ENCODE results near the gene IRF2BP1. TPM values are rescaled to one million over a fixed set of nuclear protein-coding genes. Genes with fewer than 3 reads are reported as not detected.
A peak's percentile ranks its signal among the peaks of the same experiment; 100 is the strongest.

IRF2BP1 gene
- total and polyA plus RNA-seq, 2 of the 13 experiments (the other 11 are each of a cell fraction or from before 2014, with no cell fraction given) = 4.3 to 14.3 TPM

DNA sequence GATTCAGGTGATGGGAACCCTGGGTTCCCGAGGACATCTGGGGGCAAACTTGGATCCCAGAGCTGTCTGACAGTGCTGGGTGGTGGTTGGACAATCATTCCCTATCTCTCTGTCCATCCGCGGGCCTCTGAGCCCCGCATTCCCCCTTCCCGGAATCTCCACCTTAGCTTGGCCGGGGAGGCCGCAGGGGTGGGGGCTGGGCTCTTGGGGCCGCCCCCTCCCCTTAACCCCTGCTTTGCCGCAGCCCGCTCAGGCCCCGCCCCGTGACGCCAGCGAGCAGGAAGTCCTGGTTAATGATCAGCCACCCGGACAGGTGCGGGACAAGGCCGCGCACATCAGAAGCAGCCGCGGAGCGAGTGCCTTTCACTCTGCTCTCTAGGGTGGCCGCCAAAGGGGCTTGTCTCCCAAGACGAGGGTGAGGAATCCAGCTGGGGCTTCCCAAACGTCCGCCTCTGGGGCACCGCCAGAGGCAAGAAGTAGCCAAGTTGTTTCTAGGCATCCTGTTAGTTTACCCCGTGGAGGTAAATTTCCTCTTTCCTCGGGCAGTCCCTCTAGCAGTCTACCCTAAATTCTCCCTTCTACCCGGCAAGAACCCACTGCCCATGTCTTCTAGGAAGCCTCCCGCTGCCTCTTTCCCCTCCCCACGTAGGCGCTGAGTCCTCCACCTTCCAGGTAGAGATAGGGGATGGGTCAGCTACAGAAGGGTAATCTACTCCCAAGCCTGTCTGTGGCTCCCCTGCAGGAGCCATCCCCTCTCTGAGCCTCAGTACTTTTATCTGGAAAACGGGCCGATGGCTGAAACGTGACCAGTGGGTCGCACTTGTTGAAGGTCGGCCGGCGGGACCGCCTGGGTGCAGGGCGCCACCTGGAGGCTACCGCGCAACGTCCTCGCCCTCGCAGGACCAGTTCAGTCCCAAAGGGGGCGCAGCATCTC lies 3.0 kb downstream of the IRF2BP1 start (continued):
- TF ChIP-seq, protein P1, sequence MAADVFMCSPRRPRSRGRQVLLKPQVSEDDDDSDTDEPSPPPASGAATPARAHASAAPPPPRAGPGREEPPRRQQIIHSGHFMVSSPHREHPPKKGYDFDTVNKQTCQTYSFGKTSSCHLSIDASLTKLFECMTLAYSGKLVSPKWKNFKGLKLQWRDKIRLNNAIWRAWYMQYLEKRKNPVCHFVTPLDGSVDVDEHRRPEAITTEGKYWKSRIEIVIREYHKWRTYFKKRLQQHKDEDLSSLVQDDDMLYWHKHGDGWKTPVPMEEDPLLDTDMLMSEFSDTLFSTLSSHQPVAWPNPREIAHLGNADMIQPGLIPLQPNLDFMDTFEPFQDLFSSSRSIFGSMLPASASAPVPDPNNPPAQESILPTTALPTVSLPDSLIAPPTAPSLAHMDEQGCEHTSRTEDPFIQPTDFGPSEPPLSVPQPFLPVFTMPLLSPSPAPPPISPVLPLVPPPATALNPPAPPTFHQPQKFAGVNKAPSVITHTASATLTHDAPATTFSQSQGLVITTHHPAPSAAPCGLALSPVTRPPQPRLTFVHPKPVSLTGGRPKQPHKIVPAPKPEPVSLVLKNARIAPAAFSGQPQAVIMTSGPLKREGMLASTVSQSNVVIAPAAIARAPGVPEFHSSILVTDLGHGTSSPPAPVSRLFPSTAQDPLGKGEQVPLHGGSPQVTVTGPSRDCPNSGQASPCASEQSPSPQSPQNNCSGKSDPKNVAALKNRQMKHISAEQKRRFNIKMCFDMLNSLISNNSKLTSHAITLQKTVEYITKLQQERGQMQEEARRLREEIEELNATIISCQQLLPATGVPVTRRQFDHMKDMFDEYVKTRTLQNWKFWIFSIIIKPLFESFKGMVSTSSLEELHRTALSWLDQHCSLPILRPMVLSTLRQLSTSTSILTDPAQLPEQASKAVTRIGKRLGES (CRISPR knock-in tag; IDR thresholded peaks at IDR 0.05; ENCODE audit: borderline replicate concordance) = 0 out of 2 replicates have a peak, but pooled peaks have one; percentile 18
- TF ChIP-seq ZNF205 (CRISPR knock-in tag; IDR thresholded peaks at IDR 0.05) = peak; percentile 71
- TF ChIP-seq SYNCRIP (IDR thresholded peaks at IDR 0.05; ENCODE audit: insufficient read depth, low read depth, low read length) = no peak
- TF ChIP-seq, protein P2, sequence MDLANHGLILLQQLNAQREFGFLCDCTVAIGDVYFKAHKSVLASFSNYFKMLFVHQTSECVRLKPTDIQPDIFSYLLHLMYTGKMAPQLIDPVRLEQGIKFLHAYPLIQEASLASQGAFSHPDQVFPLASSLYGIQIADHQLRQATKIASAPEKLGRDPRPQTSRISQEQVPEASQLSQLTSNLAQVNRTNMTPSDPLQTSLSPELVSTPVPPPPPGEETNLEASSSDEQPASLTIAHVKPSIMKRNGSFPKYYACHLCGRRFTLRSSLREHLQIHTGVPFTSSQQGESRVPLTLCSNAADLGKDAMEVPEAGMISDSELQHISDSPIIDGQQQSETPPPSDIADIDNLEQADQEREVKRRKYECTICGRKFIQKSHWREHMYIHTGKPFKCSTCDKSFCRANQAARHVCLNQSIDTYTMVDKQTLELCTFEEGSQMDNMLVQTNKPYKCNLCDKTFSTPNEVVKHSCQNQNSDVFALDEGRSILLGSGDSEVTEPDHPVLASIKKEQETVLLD (CRISPR knock-in tag; IDR thresholded peaks at IDR 0.05; ENCODE audit: low read depth) = peak; percentile 43; the same call in 1 of the 2 replicates
- peak; percentile 87 for TF ChIP-seq ZNF605 (CRISPR knock-in tag; IDR thresholded peaks at IDR 0.05)
- TF ChIP-seq ZNF598 (CRISPR knock-in tag; IDR thresholded peaks at IDR 0.05; ENCODE audit: borderline replicate concordance) = peak; percentile 86
- TF ChIP-seq SAP130 (CRISPR knock-in tag; IDR thresholded peaks at IDR 0.05; ENCODE audit: low read depth) = peak; percentile 86
- TF ChIP-seq, protein P3, sequence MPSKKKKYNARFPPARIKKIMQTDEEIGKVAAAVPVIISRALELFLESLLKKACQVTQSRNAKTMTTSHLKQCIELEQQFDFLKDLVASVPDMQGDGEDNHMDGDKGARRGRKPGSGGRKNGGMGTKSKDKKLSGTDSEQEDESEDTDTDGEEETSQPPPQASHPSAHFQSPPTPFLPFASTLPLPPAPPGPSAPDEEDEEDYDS (CRISPR knock-in tag; IDR thresholded peaks at IDR 0.05) = peak; percentile 86
- peak; percentile 19 for TF ChIP-seq SALL2 (CRISPR knock-in tag; IDR thresholded peaks at IDR 0.05)
- TF ChIP-seq EZH2 (conservative IDR thresholded peaks at IDR 0.05; ENCODE audit: low read depth, low read length) = no peak
- TF ChIP-seq ZBTB42 (CRISPR knock-in tag; IDR thresholded peaks at IDR 0.05) = 0 out of 2 replicates have a peak, but pooled peaks have one; percentile 51
- TF ChIP-seq HMGA1 (CRISPR knock-in tag; conservative IDR thresholded peaks at IDR 0.05) = no peak
- TF ChIP-seq ZHX2 (IDR thresholded peaks at IDR 0.05; ENCODE audit: low read depth) = peak; percentile 40; the same call in 1 of the 2 replicates
- 0 out of 2 replicates have a peak, but pooled peaks have one; percentile 13 for TF ChIP-seq ZHX2 (CRISPR knock-in tag; IDR thresholded peaks at IDR 0.05; ENCODE audit: borderline replicate concordance)
- no peak; the same call in 1 of the 2 replicates for TF ChIP-seq RARG (CRISPR knock-in tag; IDR thresholded peaks at IDR 0.05; ENCODE audit: low read depth)
- peak; percentile 30; the same call in 1 of the 2 replicates for TF ChIP-seq SIN3A (IDR thresholded peaks at IDR 0.05; ENCODE audit: borderline replicate concordance, low read depth, low read length)
- TF ChIP-seq ZNF766 (CRISPR knock-in tag; IDR thresholded peaks at IDR 0.05; ENCODE audit: borderline replicate concordance) = no peak
- TF ChIP-seq SALL1 (CRISPR knock-in tag; IDR thresholded peaks at IDR 0.05) = peak; percentile 80

Data from HepG2 (cell line).